H1 (cell line): ENCODE measurements around the gene NHLRC2. TPM values are rescaled to one million over a fixed set of nuclear protein-coding genes. Genes with fewer than 3 reads are reported as not detected.

ENCODE experiments used
- CTCF ChIA-PET: fragments of 300-600 bp; sonication (Branson Sonifier 250); formaldehyde crosslinking; loops from one replicate; lab custom pipeline; 2021; ENCODE audit not compliant: partially characterized antibody; lab: Charles Lee
- POLR2A ChIA-PET: fragments of 300-600 bp; sonication (Branson Sonifier 250); formaldehyde crosslinking; loops from one replicate; lab custom pipeline; 2021; ENCODE audit warnings: inconsistent platforms; ENCODE audit not compliant: partially characterized antibody; lab: Charles Lee
- DNase-seq, 2 experiments: peaks; one replicate each; pipeline versions ENCODE4 v3.0.0 to v3.0.0-alpha.2; 2010 to 2022; ENCODE audit warnings: low spot score in 2 of 2, low read depth in 1 of 2, mixed read lengths in 1 of 2
- FAIRE-seq: peaks from 2 replicates; lab custom pipeline; 2011; peaks lifted over from hg19 to GRCh38; lab: Jason Lieb, UNC
- H2AFZ ChIP-seq: 2 replicates; pipeline ENCODE4 v1.8.1; 2012; ENCODE audit warnings: low read length, inconsistent platforms
- H2AK5ac ChIP-seq: 2 replicates; pipeline ENCODE4 v1.6.1; 2013; ENCODE audit warnings: low read depth, low read length
- H2BK120ac ChIP-seq: replicated peaks from 2 replicates; pipeline ENCODE3; 2013; ENCODE audit warnings: low read depth, low read length, inconsistent platforms
- H2BK12ac ChIP-seq: 2 replicates; pipeline ENCODE4 v1.6.1; 2013; ENCODE audit warnings: low read depth, low read length
- H2BK15ac ChIP-seq: 2 replicates; pipeline ENCODE4 v1.6.1; 2013; ENCODE audit warnings: low read length
- H2BK20ac ChIP-seq: 2 replicates; pipeline ENCODE4 v1.6.1; 2013; ENCODE audit warnings: low read length
- H2BK5ac ChIP-seq: 2 replicates; pipeline ENCODE4 v1.6.1; 2013; ENCODE audit warnings: low read depth, low read length
- H3K14ac ChIP-seq: 2 replicates; pipeline ENCODE4 v1.6.1; 2013; ENCODE audit warnings: inconsistent platforms; ENCODE audit not compliant: insufficient read length
- H3K18ac ChIP-seq: 2 replicates; pipeline ENCODE4 v1.6.1; 2013; ENCODE audit warnings: low read length; ENCODE audit errors: extremely low read depth
- H3K23ac ChIP-seq: 2 replicates; pipeline ENCODE4 v1.6.1; 2013; ENCODE audit warnings: inconsistent platforms; ENCODE audit not compliant: insufficient read length
- H3K23me2 ChIP-seq: 2 replicates; pipeline ENCODE4 v1.6.1; 2013; ENCODE audit warnings: low read depth, low read length
- H3K27ac ChIP-seq: 2 replicates; pipeline ENCODE4 v1.6.1; 2011; ENCODE audit warnings: low read depth, low read length, inconsistent platforms
- H3K27me3 ChIP-seq, 4 experiments: replicated peaks in 1 of 4; 1 replicate in 1 of 4; 2 replicates in 3 of 4; pipeline versions ENCODE4 v1.6.1 to v1.8.1; 2011 to 2013; ENCODE audit warnings: low read length in 3 of 4, mild to moderate bottlenecking in 3 of 4, inconsistent platforms in 2 of 4, mixed read lengths in 2 of 4, moderate library complexity in 1 of 4; ENCODE audit not compliant: control insufficient read depth in 3 of 4, insufficient read depth in 3 of 4; ENCODE audit errors: extremely low read depth in 1 of 4
- H3K36me3 ChIP-seq, 4 experiments: 2 replicates each; pipeline versions ENCODE4 v1.6.1 to v1.8.1; 2011 to 2013; ENCODE audit warnings: mild to moderate bottlenecking in 4 of 4, low read length in 3 of 4, moderate library complexity in 2 of 4, control low read depth in 1 of 4, inconsistent platforms in 1 of 4; ENCODE audit not compliant: insufficient read depth in 4 of 4, control insufficient read depth in 2 of 4
- H3K4ac ChIP-seq: replicated peaks from 2 replicates; pipeline ENCODE3; 2013; ENCODE audit warnings: low read length, low read depth, mixed read lengths, inconsistent platforms; ENCODE audit not compliant: insufficient read length
- H3K4me1 ChIP-seq, 4 experiments: replicated peaks in 1 of 4; 1 replicate in 1 of 4; 2 replicates in 3 of 4; pipeline versions ENCODE4 v1.6.1 to v1.8.1; 2011 to 2013; ENCODE audit warnings: low read length in 3 of 4, inconsistent platforms in 2 of 4, mixed read lengths in 1 of 4; ENCODE audit not compliant: insufficient read depth in 4 of 4, control insufficient read depth in 3 of 4
- H3K4me2 ChIP-seq, 2 experiments: 2 replicates each; pipeline versions ENCODE4 v1.6.1 to v1.8.1; 2011 to 2013; ENCODE audit warnings: low read depth in 2 of 2, low read length in 2 of 2, control low read depth in 1 of 2, inconsistent platforms in 1 of 2, mild to moderate bottlenecking in 1 of 2; ENCODE audit not compliant: insufficient read depth in 1 of 2
- H3K4me3 ChIP-seq, 4 experiments: fragments of 200-600, 300-600 bp in 1 of 4; sonication (generic), shearing (Covaris generic), sonication (Bioruptor Twin) in 1 of 4; 2 replicates each; pipeline versions ENCODE4 v1.5.1 to v1.8.1; 2011 to 2016; ENCODE audit warnings: low read length in 4 of 4, low read depth in 3 of 4, control low read depth in 2 of 4, inconsistent platforms in 2 of 4, mild to moderate bottlenecking in 2 of 4, mixed read lengths in 1 of 4, moderate library complexity in 1 of 4; ENCODE audit not compliant: insufficient read depth in 2 of 4; ENCODE audit errors: extremely low read depth in 1 of 4
- H3K56ac ChIP-seq: replicated peaks from 2 replicates; pipeline ENCODE3; 2013; ENCODE audit warnings: low read depth, mild to moderate bottlenecking, mixed read lengths, low read length, inconsistent platforms; ENCODE audit not compliant: insufficient read length
- H3K79me1 ChIP-seq: 2 replicates; pipeline ENCODE4 v1.6.1; 2013; ENCODE audit warnings: low read depth, low read length, control low read depth
- H3K79me2 ChIP-seq, 2 experiments: 2 replicates each; pipeline versions ENCODE4 v1.6.1 to v1.8.1; 2012 to 2013; ENCODE audit warnings: low read length in 2 of 2, mild to moderate bottlenecking in 2 of 2, inconsistent platforms in 1 of 2; ENCODE audit not compliant: insufficient read depth in 2 of 2, control insufficient read depth in 1 of 2
- H3K9ac ChIP-seq, 4 experiments: replicated peaks in 1 of 4; 1 replicate in 1 of 4; 2 replicates in 3 of 4; pipeline versions ENCODE4 v1.6.1 to v1.8.1; 2011 to 2013; ENCODE audit warnings: low read depth in 3 of 4, low read length in 3 of 4, control low read depth in 2 of 4, mild to moderate bottlenecking in 2 of 4, moderate library complexity in 2 of 4, inconsistent platforms in 1 of 4; ENCODE audit errors: extremely low read depth in 1 of 4
- H3K9me3 ChIP-seq, 2 experiments: 2 replicates each; pipeline versions ENCODE4 v1.6.1 to v1.8.1; 2012 to 2013; ENCODE audit warnings: mild to moderate bottlenecking in 2 of 2, moderate library complexity in 2 of 2, control low read depth in 1 of 2, inconsistent platforms in 1 of 2, low read depth in 1 of 2, low read length in 1 of 2, mixed read lengths in 1 of 2; ENCODE audit not compliant: insufficient read depth in 2 of 2
- H4K20me1 ChIP-seq, 2 experiments: replicated peaks in 1 of 2; 2 replicates each; pipeline versions ENCODE3 to v1.8.1; 2011 to 2013; ENCODE audit warnings: inconsistent platforms in 2 of 2, low read length in 2 of 2, mild to moderate bottlenecking in 1 of 2; ENCODE audit not compliant: insufficient read depth in 2 of 2, control insufficient read depth in 1 of 2
- H4K5ac ChIP-seq: 2 replicates; pipeline ENCODE4 v1.6.1; 2013; ENCODE audit warnings: low read length, low read depth, mixed read lengths, inconsistent platforms; ENCODE audit not compliant: insufficient read length
- H4K8ac ChIP-seq: 2 replicates; pipeline ENCODE4 v1.8.0; 2013; ENCODE audit warnings: mild to moderate bottlenecking, moderate library complexity, low read length, inconsistent platforms; ENCODE audit not compliant: insufficient read depth; ENCODE audit errors: extremely low read depth
- H4K91ac ChIP-seq: replicated peaks from 2 replicates; pipeline ENCODE3; 2013; ENCODE audit warnings: low read length, mixed read lengths, inconsistent platforms; ENCODE audit not compliant: insufficient read length
- CTBP2 ChIP-seq: IDR thresholded peaks from 2 replicates; pipeline ENCODE4 v1.7.0; 2011; ENCODE audit warnings: borderline replicate concordance, mild to moderate bottlenecking, moderate library complexity, mixed read lengths, low read length; ENCODE audit not compliant: insufficient read depth, insufficient read length
- CTCF ChIP-seq, 3 experiments: IDR thresholded peaks; 1 replicate in 2 of 3; 2 replicates in 1 of 3; pipeline versions ENCODE4 v1.5.1 to v1.6.1; 2011; ENCODE audit warnings: low read length in 3 of 3, mild to moderate bottlenecking in 3 of 3, inconsistent platforms in 2 of 3, low read depth in 1 of 3, moderate library complexity in 1 of 3; ENCODE audit not compliant: insufficient read depth in 1 of 3; ENCODE audit errors: control extremely low read depth in 1 of 3
- FOSL1 ChIP-seq: IDR thresholded peaks from 2 replicates; pipeline ENCODE4 v1.6.1; 2011; ENCODE audit warnings: mild to moderate bottlenecking, low read depth, low read length, moderate library complexity; ENCODE audit not compliant: insufficient read depth
- RBBP5 ChIP-seq: IDR thresholded peaks from 2 replicates; pipeline ENCODE4 v1.7.1; 2012; ENCODE audit warnings: low read depth, mild to moderate bottlenecking, inconsistent platforms, low read length, moderate library complexity, borderline replicate concordance
- SUZ12 ChIP-seq: fragments of 200-600 bp; sonication (generic); IDR thresholded peaks from 2 replicates; pipeline ENCODE4 v1.6.1; 2012; ENCODE audit warnings: mild to moderate bottlenecking, inconsistent platforms, low read length, moderate library complexity, mixed read lengths
- TBP ChIP-seq: IDR thresholded peaks from 2 replicates; pipeline ENCODE4 v1.6.1; 2011; ENCODE audit warnings: low read depth, low read length, improper control_type of control experiment
- TEAD4 ChIP-seq: IDR thresholded peaks from 2 replicates; pipeline ENCODE4 v1.6.1; 2012; ENCODE audit warnings: low read depth, low read length, inconsistent platforms, mixed read lengths
- USF2 ChIP-seq: IDR thresholded peaks from 2 replicates; pipeline ENCODE4 v1.6.1; 2011; ENCODE audit warnings: low read length, improper control_type of control experiment
- YY1 ChIP-seq: IDR thresholded peaks from 2 replicates; pipeline ENCODE4 v1.6.1; 2011; ENCODE audit warnings: low read depth, mild to moderate bottlenecking, low read length
- ZNF274 ChIP-seq: IDR thresholded peaks from 2 replicates; pipeline ENCODE4 v1.7.0; 2012; ENCODE audit warnings: low read length, borderline replicate concordance; ENCODE audit errors: extremely low read depth
- WGBS, 2 experiments: shearing (Covaris generic) in 1 of 2; methylation state at CpG; one replicate each; pipeline versions ENCODE4 v1.1.6 to v1.1.7; 2013 to 2015; ENCODE audit warnings: low lambda C conversion rate in 2 of 2, mixed read lengths in 2 of 2, inconsistent platforms in 1 of 2, low coverage in 1 of 2, missing lambda C conversion rate in 1 of 2; ENCODE audit not compliant: insufficient replicate concordance in 2 of 2, insufficient coverage in 1 of 2, insufficient read length in 1 of 2; ENCODE audit errors: extremely low coverage in 1 of 2, missing lambda C conversion rate in 1 of 2; 5-methylcytosine and 5-hydroxymethylcytosine counted together
- polyA plus RNA-seq, 7 experiments: library from polyadenylated mRNA; depleted of rRNA in 3 of 7; stranded (reverse) in 5 of 7; unstranded in 2 of 7; fragments of >200 nt in 5 of 7; fragments of 200-250 nt in 2 of 7; gene quantifications; 1 replicate in 5 of 7; 2 replicates in 1 of 7; 4 replicates in 1 of 7; pipeline versions ENCODE4 v1.2.1 to v1.2.3, GENCODE V29; 2011 to 2013; ENCODE audit warnings: missing spikeins in 2 of 7, mixed read lengths in 2 of 7
- total RNA-seq: library from RNA; stranded (reverse); fragmentation: NEBNext Ultra II Directional; extraction: Animal tissue kit (Norgen Biotek cat#: 25700); gene quantifications from 2 replicates; pipeline ENCODE4 v1.2.1, GENCODE V29; 2021

NHLRC2 gene
- total and polyA plus RNA-seq, 2 of the 8 experiments (the other 6 are each of a cell fraction or from before 2014, with no cell fraction given) = 4.9 to 25.6 TPM

- Histone ChIP-seq H2BK20ac (no peak overlapping the region), H3K14ac (no peak overlapping the region), H3K36me3 (peaks cover 0 to 3% (median 0%) of the 10 kb centered on the region in 4 experiments; a peak in 1 of 8 replicates), H4K5ac (no peak overlapping the region), H3K4me2 (no peak overlapping the region), H3K56ac (no peak overlapping the region), H4K20me1 (no peaks in the 10 kb centered on the region), H3K79me2 (no peaks in the 10 kb centered on the region), H2BK12ac (no peak overlapping the region), H2AFZ (no peak overlapping the region), H3K4me1 (no peaks in the 10 kb centered on the region; a peak in 1 of 7 replicates), H3K4me3 (no peak overlapping the region), H3K4ac (no peak overlapping the region), H2BK120ac (no peak overlapping the region), H3K27me3 (no peaks in the 10 kb centered on the region), H3K27ac (no peak overlapping the region), H2AK5ac (no peak overlapping the region), H3K9ac (no peak overlapping the region), H2BK15ac (no peak overlapping the region), H4K91ac (no peak overlapping the region), H3K23me2 (no peaks in the 10 kb centered on the region; the same call in 1 of the 2 replicates), H4K8ac (no peak overlapping the region), H2BK5ac (no peak overlapping the region), H3K9me3 (peaks cover 0 to 9% of the 10 kb centered on the region in 2 experiments; a peak in 1 of 4 replicates), H3K23ac (no peak overlapping the region), H3K18ac (no peak overlapping the region), H3K79me1 (no peaks in the 10 kb centered on the region)
- POLR2A ChIA-PET = no interaction called here
- CTCF ChIA-PET = interaction anchor here (0.8 to 1.5 kb wide), 2 partner anchors 13 to 37 kb away, joined by 3 to 6 read pairs; no protein-coding TSS in a partner anchor
- 87% methylated on average over 5 of the region's 5 CpGs; no CpG with 5 or more reads in 1 of the 2 experiments for WGBS, 2 experiments
- DNase-seq (no peak), FAIRE-seq (no peak)
- TF ChIP-seq TEAD4 = no peak
- TF ChIP-seq USF2 = no peak
- TF ChIP-seq RBBP5 = no peak
- TF ChIP-seq SUZ12 = no peak
- TF ChIP-seq CTBP2 = no peak
- no peak for TF ChIP-seq YY1
- no peak for TF ChIP-seq ZNF274
- TF ChIP-seq TBP = no peak
- TF ChIP-seq CTCF (IDR thresholded peaks at IDR 0.05; ENCODE audit: control extremely low read depth in 1 of 3, insufficient read depth in 1 of 3, low read depth in 1 of 3, low read length in 3 of 3) = no peak
- TF ChIP-seq FOSL1 = no peak
Measured at GRCh38 chr10:113965683-113966082, 111.2 kb downstream of the NHLRC2 start.
